Muscle layer of duodenum (tissue), 2 donors: Measurements from ENCODE around the gene TSR3.

Source experiments
- H3K27ac ChIP-seq: one replicate; pipeline ENCODE4 v1.7.0; 2013; ENCODE audit warnings: mild to moderate bottlenecking, low read length
- H3K27me3 ChIP-seq: one replicate; pipeline ENCODE4 v1.7.0; 2013; ENCODE audit warnings: low read depth, mild to moderate bottlenecking, control low read depth, low read length
- H3K36me3 ChIP-seq, 2 donors: one replicate each; pipeline ENCODE4 v1.7.0; 2013; ENCODE audit warnings: low read length in 2 of 2, control low read depth in 1 of 2, mild to moderate bottlenecking in 1 of 2; ENCODE audit not compliant: insufficient read depth in 2 of 2, control insufficient read depth in 1 of 2
- H3K4me1 ChIP-seq, 2 donors: one replicate each; pipeline ENCODE4 v1.7.0; 2013; ENCODE audit warnings: low read length in 2 of 2, mild to moderate bottlenecking in 2 of 2, control low read depth in 1 of 2, moderate library complexity in 1 of 2; ENCODE audit not compliant: insufficient read depth in 2 of 2, control insufficient read depth in 1 of 2
- H3K4me3 ChIP-seq, 2 donors: one replicate each; pipeline ENCODE4 v1.7.0; 2013; ENCODE audit warnings: low read length in 2 of 2, low read depth in 1 of 2, mild to moderate bottlenecking in 1 of 2
- H3K9me3 ChIP-seq, 2 donors: one replicate each; pipeline ENCODE4 v1.7.0; 2013; ENCODE audit warnings: low read length in 2 of 2, control low read depth in 1 of 2, mild to moderate bottlenecking in 1 of 2; ENCODE audit not compliant: control insufficient read depth in 1 of 2
- donor health status: healthy.

Gene TSR3

GRCh38 chr16:1375741-1376410 is 24.2 kb upstream of the TSR3 start:
- no peaks in the 10 kb centered on the region for H3K27me3 ChIP-seq
- no peak overlapping the region for H3K27ac ChIP-seq
- H3K9me3 ChIP-seq, result no peaks in the 10 kb centered on the region
- peaks cover 0 to 14% of the 10 kb centered on the region in 2 donors for H3K4me1 ChIP-seq
- H3K4me3 ChIP-seq, result no peak overlapping the region
- peaks cover 0 to 24% of the 10 kb centered on the region in 2 donors for H3K36me3 ChIP-seq

GRCh38 chr16:1375298-1375640 is 23.6 kb upstream of the TSR3 start:
- Histone ChIP-seq H3K36me3 (peaks cover 0 to 25% of the 10 kb centered on the region in 2 donors), H3K4me3 (no peak overlapping the region), H3K27ac (no peak overlapping the region), H3K9me3 (no peaks in the 10 kb centered on the region), H3K4me1 (peaks cover 0 to 14% of the 10 kb centered on the region in 2 donors), H3K27me3 (no peaks in the 10 kb centered on the region)

GRCh38 chr16:1374418-1375297 is 23.0 kb upstream of the TSR3 start:
- Histone ChIP-seq H3K27ac (no peak overlapping the region), H3K9me3 (no peaks in the 10 kb centered on the region), H3K36me3 (peaks cover 0 to 31% of the 10 kb centered on the region in 2 donors), H3K4me1 (peaks cover 0 to 11% of the 10 kb centered on the region in 2 donors), H3K4me3 (no peak overlapping the region), H3K27me3 (no peaks in the 10 kb centered on the region)

- no peaks in the 10 kb centered on the region for H3K4me1 ChIP-seq
- H3K27me3 ChIP-seq, result no peaks in the 10 kb centered on the region
- H3K36me3 ChIP-seq, result peaks cover 0 to 38% of the 10 kb centered on the region in 2 donors
- no peak overlapping the region for H3K27ac ChIP-seq
- H3K4me3 ChIP-seq, result no peak overlapping the region
- no peaks in the 10 kb centered on the region for H3K9me3 ChIP-seq
Observed at GRCh38 chr16:1372292-1372950, 20.7 kb upstream of the TSR3 start.

GRCh38 chr16:1371054-1371978 is 19.6 kb upstream of the TSR3 start:
- peaks cover 0 to 48% of the 10 kb centered on the region in 2 donors for H3K36me3 ChIP-seq
- H3K27ac ChIP-seq, result no peak overlapping the region
- H3K27me3 ChIP-seq, result no peaks in the 10 kb centered on the region
- H3K4me3 ChIP-seq, result no peak overlapping the region
- H3K4me1 ChIP-seq, result no peaks in the 10 kb centered on the region
- no peaks in the 10 kb centered on the region for H3K9me3 ChIP-seq

- H3K9me3 ChIP-seq, result no peaks in the 10 kb centered on the region
- H3K4me1 ChIP-seq, result no peaks in the 10 kb centered on the region
- H3K4me3 ChIP-seq, result no peak overlapping the region
- H3K36me3 ChIP-seq, result peaks cover 10 to 65% of the 10 kb centered on the region in 2 donors
- H3K27me3 ChIP-seq, result no peaks in the 10 kb centered on the region
- H3K27ac ChIP-seq, result no peak overlapping the region
Observed at GRCh38 chr16:1367486-1368174, 16.0 kb upstream of the TSR3 start.

GRCh38 chr16:1366712-1367299 is 15.1 kb upstream of the TSR3 start:
- Histone ChIP-seq H3K36me3 (peaks cover 14 to 74% of the 10 kb centered on the region in 2 donors), H3K9me3 (no peaks in the 10 kb centered on the region), H3K4me3 (no peak overlapping the region), H3K4me1 (no peaks in the 10 kb centered on the region), H3K27ac (no peak overlapping the region), H3K27me3 (no peaks in the 10 kb centered on the region)

- H3K4me1 ChIP-seq, result no peaks in the 10 kb centered on the region
- no peak overlapping the region for H3K4me3 ChIP-seq
- peaks cover 14 to 75% of the 10 kb centered on the region in 2 donors for H3K36me3 ChIP-seq
- H3K27me3 ChIP-seq, result no peaks in the 10 kb centered on the region
- H3K27ac ChIP-seq, result no peak overlapping the region
- H3K9me3 ChIP-seq, result no peaks in the 10 kb centered on the region
Observed at GRCh38 chr16:1366060-1366711, 14.5 kb upstream of the TSR3 start.

GRCh38 chr16:1364510-1364909 is 12.8 kb upstream of the TSR3 start:
- Histone ChIP-seq H3K27ac (no peak overlapping the region), H3K27me3 (no peaks in the 10 kb centered on the region), H3K9me3 (no peaks in the 10 kb centered on the region), H3K4me1 (no peaks in the 10 kb centered on the region), H3K36me3 (peaks cover 14 to 72% of the 10 kb centered on the region in 2 donors), H3K4me3 (no peak overlapping the region)
